CD4-positive, alpha-beta T cell treated with Interferon alpha-2 for 1 hour (primary cell): ENCODE measurements around the gene ZFHX3.

Experiments used
- DNase-seq, 2 donors: peaks; one replicate each; pipeline ENCODE4 v3.0.0-alpha.2; 2020 to 2022

Gene ZFHX3

DNA sequence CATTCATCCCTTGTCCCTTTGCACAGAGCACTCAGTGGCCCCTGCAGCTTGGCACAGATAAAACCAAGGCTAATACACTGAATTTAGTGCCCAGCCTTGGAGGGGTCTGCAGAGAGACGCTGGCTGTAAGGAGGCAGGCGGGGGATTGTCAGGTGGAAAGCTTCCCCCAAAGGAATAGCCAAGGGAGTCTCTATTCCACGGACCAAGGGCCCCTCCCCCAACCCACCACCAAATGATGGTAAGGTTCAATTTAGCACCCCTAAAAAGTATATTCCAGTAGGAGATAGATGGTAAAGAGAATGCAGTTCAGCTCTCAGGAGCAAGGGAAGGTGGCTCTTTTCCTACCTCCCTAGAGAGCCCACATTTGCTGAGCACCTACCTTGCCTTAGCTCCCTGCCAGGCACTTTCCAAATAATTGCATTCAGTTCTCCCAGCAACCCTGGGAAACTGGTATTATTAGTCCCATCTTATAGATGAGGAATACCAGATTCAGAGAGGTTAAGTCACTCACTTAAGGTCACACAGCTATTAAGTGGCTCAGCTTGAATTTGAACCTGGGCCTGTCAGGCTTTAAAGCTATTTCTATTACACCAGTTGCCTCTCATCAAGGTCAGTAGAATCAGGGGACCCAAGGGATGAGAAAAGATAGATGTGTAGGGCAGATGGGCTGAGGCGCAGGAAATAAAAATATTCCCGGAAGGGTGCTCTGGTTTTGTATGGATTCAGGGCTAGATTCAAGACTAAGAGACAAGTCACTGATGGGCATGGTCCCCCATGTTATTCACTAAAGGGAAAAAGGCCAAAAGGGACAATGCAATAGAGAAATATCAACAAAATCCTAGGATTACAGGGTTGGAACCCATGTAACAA lies 20.0 kb upstream of the ZFHX3 start:
- DNase-seq, result no peak

DNA sequence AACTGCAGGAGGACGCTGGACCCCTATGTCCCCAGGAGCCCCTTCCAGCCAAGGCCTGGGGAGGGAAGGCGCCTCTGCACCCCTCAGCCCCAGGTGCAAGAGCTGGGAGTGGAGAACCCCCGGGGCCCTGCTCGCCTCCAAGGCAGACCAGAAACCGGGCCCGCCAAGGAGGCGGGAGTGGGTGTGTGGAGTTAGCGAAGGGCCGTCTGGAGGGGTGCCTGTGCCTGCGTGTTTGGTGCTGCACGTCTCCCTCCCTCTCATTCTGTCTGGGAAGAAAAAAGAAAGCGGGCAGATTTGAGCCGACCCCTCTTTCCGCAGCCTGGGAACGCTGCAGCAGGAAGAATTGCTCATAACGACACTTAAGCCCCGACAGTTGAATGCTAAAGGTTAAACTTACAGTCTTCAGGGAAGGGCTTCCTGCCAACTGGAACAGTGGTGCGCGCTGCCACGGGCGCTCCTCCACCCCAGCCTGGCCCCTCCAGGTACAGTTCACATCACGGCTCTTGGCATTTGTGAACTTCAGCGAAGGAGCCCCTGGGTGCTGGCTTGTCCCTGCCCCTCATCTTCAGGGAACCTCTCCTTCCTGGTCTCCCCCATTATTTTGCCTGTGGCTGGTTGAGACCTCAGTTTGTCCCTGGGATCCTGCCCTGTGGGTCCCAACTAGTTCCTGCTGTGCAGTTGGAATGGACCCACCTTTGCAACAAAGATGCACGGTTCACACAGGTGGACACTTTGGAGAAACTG lies 19.2 kb upstream of the ZFHX3 start:
- DNase-seq, result no peak

DNA sequence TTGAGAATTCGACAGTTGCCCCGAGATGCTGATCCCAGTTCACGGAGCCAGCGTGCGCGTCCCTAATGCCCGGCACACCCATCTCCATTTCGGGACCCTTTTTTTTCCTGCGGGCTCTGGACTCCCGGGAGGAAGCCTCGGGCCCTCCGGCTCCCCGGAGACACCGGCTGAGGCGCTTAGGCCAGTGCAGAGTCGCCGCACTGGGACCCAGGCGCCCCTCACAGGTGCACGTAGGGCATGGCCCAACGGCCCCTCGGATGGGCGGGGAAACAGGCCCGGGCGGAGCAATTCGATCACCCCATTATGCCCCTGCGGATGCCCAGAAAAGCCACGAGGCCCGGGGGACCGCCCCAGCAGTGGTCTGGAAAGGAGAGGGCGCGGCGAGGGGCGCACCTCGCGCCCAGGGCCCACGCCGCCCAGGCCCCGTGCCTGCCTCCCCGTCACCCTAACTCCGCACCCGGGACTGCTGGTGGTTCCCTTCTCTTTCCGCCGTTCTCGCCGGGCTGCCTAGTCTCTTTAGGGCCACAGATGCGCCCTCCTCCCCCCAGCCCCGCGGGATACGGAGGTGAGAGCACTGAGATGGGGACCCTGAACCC lies 18.5 kb upstream of the ZFHX3 start:
- DNase-seq, result no peak

DNA sequence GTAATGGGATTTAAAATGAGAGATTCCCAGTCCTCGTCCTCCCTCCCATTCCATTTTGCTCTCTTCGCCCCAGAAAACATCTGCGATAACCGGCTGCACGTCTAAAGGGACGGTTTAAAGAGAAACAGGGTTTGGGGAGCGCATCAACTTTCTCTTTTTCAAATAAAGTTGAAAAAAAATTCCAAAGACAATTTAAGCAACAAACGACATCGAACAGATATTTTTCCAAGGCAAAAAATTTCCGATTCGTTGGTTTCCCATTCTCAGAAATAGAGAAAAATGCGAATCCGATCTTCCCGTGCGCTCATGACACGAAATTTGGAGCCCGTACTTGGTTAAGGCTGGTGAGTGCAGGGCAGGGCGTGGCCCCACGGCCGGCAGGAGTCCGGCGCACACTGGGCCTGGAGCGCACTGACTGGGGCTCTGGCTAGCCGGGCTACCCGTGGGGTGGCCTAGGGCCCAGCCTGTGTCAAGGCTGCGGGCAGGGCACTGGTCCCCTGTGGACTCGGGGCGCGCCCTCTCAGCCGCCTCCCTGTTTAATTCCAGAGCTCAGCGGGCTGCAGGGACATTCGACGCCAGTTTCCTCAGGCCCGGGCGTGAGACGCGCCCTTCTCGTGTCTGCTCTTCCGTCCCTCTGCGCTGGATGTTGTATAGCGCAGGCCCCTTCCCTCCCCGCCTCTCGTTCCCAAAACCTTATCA lies 17.9 kb upstream of the ZFHX3 start:
- DNase-seq, result no peak

DNA sequence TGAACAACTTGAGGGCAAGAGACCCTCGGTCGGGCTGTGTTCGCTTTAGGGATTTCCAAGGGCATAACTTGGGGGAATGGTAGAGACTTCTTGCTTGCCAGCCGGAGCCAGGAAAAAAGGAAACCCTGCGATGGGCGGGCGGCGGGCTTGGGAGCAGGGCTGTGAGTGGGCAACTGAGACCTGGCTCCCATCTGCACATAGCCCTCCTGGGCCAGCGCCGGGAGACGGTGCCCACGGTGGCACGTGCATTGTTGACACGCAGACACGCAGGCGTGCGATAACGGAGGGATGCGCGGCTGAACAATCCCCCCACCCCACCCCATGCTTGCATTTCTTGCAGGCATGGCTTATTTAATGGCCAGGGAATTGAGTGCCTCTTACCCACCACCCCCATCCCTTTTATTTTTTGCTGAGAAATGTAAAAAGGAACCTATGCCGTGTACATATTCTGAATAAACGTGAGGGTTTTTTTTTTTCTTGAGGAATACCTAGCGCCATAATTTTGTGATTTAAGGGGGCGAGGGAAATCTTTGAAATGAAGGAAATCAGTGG lies 17.1 kb upstream of the ZFHX3 start:
- DNase-seq, result no peak

DNA sequence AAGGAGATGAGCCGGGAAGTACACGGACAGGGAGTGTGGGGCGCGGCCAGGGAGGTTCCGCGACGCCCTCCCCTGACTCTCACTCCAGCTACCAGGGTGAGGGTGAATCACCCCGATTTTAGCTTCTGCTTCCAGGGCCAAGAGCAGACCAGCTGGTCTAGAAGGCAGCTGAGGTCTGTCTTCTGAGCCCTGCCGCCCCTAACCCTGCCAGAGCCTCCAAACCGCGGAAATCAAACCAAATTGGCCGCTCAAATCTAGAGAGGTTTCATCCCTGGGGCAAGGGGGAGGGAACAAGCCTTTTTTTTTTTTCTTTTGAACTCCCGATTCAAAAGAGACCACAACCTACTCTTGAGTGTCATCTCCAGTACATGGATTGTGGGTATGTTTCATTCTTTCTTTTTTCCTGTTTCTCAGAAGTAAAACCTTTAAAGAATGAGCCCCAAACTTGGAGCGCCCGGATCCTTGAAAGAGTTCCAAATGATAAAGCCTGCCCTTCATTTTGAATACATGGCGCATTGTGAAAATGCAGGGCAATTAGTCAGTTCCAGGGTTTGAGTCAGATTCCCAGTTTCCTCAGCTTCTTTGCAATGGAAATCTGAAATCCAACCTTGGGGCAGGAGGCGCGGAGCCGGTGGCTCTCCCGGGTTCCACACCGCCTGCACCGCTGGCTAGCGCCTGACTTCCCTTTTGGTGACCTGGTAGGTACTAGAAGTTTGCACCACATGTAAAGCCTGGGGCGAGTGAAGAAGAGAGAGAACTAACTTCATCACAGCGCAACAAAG lies 16.5 kb upstream of the ZFHX3 start:
- peak in 1 of 2 donors; percentile 22 for DNase-seq

DNA sequence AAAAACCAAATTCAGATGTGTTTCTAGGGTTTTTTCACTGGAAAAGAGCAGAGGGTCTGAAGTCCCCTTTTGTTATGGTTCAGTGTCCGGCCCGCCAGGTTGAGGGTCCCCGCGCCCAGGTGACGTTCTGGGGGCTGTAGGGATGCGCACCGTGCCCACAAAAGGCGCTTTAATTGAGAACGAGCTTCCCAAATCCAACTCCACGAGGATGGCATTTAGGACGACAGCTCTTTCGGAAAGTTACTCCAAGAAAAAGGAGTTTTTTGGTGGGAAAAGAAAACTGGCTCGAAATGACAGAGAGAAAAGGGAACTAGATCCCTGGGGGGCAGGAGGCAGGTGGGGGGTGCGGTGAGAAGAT lies 15.9 kb upstream of the ZFHX3 start:
- DNase-seq, result no peak

DNA sequence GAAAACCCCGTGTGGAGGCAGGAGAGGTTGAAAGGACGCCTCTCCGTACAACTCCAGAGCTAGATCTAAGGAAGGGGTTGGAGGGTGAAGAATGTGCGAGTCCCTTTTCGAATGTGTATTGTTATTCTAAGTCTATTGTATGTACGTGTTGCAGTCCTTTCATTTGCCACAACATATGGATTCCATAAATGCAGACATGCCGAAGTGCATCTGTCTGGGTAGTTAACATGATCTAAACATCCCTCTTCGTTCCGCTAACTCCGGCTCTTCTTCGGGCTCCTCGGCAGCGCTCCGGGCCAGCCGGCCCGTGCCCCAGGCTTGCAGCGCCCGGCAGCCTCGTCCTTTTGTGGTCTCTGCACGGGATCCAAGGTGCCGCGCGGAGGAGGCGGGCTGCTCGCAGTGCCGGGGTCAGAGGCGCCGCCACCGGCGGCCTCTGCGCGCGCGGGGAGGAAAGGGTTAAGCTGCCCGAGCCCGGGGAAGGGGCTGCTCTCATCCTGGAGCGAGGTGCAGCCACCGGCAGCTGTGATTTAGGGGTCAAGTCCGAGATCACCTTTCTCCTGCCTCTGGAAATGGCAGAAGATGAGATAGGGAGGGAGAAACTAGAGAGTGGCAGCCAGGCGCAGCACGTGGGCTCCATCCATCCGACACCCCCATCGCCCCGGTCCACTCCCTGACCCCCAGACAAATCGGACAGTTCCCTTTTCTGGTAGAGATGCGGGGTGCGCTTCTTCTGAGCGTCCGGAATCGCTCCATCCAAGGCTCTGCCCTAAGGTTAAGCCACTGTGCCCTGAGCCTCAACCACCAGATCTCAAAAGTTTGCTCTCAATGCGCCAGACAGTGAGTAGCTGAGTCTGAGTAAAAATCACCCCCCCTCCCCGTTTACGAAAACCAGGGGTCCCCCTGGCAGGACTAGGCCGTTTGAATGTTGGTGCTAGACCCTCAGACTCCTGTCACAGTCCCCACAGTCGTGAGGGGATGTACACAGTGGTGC lies 15.1 kb upstream of the ZFHX3 start:
- no peak for DNase-seq

DNA sequence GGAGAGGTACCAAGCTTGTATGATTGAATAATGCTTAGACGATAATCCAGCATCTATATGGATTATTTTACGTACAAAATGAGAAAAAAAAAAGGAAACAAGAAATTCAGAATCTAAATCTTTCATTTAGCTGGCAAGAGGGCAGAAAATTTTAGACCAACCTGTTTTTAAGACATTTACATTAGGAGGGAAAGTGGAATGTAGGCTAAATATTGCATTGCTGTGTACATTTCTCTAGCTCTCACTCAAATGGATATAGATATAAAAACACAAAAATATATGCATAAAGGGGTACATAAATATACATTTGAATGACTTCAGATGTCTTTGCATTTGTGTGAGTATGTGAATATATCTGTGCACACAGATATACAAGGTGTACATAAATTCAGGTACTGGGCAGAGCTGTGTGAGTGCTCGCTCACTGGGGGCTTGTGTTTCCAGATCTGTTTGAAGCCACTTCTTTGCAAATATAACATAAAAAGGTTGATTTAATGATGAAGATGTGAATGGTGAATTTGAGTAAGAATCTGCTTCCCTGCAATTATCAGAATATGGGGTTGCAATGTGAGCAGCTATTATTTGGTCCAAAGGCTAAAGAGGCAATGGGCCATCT lies 14.2 kb upstream of the ZFHX3 start:
- DNase-seq, result no peak

DNA sequence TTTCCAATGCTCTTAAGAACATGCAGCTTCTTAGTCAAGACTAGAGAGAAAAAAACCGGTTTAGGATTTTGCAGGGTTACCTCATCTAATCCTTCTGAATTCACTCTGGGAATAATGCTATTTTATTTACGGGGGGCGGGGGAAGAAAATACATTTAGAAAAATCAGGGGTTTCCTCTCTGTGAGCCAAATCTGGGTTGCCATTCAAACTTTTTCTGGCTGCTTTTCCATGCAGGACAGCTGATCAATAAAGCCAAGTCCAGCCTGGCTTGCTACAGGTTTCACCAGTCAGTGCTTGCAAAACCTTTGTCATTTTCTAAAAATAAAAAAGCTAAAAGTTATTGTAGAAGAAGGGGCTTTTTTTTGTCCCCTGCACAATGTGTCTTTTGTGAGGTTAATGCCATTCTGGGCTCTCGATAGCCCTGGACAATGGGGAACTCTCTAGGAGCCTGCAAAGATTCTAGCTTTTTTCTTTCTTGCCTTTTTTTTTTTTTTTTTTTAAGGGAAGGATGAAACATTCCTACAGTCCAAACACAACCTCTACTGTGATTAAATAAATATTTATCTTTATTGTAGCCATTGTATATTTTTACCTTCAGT lies 13.1 kb upstream of the ZFHX3 start:
- DNase-seq, result no peak

DNA sequence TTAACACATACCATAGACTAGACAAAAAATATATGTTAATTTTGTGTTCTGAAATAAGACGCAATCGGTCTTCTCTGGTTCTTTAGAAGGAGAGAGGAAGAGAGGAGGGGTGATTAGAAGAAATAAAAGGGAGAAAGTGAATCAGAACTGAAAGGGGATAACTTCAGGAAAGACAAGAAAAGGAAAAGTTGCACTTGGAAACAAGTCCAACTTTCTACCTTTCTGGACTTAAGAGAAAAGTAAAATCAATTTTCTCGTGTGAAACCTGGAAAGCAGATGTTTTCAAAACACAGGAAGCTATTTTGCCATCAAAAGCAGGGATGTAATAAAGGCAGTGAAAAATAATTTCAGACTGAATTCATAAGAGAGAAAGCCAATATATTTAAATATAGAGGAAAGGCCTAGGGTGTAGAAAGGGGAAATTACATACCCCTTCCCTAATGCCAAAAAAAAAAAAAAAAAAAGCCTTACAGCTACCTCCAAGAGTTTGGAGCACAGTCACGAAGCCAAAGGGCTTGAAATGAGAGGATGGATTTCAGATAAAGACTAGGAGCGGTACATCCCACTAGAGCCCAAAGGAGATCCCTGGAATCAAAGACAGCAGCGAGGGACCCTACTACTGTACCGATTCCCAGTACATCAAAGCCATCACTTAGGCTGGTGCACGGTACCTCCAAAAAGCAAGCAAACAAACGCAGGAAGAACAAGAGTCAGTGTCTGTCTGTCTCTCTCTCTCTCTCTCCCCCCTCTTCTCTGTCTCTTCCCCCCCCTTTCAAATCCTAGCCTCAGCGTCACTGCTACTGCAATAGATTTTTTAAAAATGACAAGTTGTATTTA lies 12.1 kb upstream of the ZFHX3 start:
- no peak for DNase-seq

DNA sequence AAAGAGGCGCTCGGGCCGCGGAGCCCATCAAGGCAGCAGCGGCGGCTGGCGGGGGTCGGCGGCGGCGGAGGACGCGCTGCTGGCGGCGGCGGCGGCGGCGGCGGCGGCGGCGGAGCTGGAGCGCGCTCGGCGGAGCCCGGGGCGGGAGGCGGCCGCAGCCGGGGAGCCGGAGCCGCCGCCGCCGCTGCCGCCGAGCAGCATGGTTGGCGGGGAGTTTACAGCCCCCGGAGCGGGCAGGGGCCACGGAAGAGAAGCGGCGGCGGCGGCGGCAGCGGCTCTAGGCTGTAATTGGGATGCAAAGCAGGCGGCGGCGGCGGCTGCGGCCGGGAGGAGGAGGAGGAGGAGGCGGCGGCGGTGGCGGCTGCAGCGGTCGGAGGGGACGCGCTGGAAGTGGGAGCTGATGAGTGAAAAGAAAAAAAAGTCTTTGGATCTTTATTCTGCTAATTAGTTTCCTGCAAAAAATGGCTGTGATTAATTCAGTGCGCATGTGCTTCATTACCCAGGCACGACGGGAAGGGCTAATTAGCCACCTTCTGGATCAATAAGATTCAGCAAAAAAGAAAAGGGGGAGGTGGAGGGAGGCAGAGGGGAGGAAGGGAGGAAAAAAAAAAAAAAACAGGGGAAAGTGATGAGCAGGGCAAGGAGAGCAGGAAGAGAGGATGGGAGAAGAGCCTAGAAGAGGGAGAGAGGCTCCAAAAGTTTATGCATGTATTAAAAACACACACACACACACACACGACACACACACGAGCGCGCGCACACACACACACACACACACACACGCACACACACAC lies 10.9 kb upstream of the ZFHX3 start:
- no peak for DNase-seq

DNA sequence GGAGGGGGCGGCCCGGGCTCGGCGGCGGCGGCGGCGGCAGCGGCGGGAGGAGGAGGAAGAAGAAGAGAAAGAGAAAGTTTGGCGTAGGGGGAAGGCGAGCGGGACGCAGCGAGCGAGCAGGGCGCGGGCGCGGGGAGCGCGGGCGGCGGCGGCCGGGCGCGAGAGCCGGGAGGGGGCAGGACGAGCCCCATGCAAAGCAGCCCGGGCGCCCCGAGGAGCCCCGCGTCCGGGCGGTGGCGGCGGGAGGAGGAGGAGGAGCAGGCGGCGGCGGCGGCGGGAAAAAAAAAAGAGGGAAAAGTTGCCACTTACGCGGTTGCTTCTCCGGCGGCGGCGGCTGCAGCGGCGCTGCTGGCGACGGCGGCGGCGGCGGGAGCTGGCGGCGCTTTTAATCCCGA lies 10.3 kb upstream of the ZFHX3 start:
- no peak for DNase-seq

DNA sequence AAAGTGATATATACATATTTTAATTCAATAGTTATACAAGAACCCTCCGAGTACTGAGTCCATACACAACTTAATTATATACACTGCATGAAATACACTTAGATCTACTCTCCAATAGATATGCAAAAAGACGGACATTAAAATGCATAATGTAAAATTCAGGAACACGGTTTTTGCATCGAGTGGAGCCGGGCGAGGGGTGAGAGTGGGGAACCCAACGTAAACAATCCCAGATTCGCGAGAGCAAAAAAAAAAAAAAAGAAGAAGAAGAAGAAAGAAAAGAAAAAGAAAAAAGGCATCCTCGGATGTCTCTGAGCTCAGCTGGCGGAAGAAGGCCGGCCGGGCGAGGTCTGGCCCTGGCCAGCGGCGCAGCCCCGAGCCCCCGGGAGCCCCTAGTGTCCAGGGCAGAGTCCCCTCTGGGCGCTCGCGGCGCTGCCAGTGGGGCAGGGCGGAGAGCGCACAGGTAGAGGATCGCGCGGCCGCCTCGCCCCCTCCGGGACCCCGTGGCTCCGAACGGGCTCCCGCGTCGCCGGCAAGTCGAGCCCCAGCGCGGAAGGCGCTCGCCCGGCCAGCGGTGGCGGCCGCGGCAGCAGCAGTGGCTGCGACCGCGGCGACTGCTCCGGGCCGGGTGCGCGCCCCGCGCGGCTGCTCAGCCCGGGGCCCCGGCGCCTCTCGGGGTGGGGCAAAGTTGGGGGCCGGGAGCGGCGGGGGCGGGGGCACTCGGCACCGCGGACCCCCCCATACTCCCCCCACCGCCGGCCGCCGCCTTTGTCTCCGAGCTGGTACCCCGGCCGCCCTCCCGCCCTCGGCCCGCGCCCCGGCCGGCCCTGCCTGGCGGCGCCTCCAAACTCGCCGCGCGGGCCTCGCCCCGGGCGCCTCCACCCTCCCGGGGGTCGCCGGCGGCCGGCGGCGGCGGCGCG lies 9.6 kb upstream of the ZFHX3 start:
- DNase-seq, result no peak

DNA sequence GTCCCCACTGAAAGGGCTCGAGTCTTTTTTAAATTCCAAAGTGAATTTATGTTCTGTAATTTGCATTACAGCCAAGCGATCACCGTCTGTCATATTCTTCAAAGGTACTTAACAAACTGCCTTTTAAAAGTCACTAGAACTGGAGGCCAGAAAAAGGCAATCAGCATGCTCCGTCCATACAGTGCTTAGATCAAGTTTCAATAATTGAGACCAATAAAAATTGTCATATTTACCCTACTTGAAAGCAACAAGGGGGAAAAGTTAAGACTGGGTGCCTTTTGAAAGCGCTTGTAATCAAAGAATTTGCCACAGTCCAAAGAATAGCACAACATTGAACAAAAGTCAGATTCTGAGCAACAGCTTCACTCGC lies 9.0 kb upstream of the ZFHX3 start:
- no peak for DNase-seq

DNA sequence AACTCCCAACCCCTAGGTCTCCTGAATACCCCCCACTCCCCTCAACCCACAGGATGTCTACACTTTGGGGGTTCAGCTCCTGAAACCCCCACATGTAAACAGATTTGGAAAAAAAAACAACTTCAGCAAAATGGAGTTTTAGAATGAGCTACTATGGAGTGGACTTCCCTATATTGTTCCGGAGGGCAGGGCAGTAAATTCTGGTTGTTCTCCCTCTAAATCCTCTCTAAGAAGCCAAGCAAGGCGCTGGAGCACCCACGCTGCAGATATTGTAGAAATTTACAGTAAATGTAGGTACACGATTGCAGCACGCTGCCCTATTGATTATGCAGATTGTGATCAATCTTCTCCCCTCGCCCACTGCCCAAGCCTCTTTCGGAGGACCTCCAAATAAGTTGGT lies 8.5 kb upstream of the ZFHX3 start:
- DNase-seq, result no peak

DNA sequence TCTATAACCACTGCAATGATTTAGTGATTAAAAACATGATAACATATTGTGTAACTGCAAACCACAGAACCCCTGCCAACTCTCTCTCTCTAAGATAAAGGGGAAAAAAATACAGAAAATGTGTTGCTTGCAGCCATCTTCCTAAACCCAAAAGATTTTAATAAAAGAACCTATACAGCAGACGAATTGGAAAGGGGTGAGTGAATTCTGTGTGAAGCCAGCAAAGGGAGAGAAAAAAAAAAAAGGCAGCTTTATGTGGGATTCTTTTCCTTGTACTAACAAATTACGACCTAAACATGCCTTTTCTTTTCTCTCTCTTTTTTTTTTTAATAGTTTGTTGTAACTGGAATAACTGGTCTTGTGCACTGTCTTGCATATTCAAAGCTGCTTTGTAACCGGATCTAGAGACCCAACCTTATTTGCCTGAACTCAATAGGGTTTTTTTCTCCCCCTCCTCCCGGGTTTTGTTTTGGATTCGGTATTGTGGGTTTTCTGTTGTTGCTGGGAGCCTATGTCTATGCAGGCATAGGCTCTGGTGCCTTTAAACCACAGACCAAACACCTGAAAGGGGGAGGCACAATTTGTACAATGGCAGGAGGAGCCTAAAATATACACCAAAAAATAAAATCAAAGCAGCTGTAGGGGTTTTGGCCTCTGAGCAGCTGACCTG lies 7.0 kb upstream of the ZFHX3 start:
- no peak for DNase-seq
